Retinal pigment epithelial cell (primary cell): ENCODE measurements around the gene SLC30A4.

ENCODE experiments used
- DNase-seq: peaks from one replicate; pipeline ENCODE4 v3.0.0-alpha.2; 2010; ENCODE audit warnings: low read depth
- H3K4me3 ChIP-seq: 2 replicates; pipeline ENCODE4 v1.5.1; 2011; ENCODE audit warnings: mild to moderate bottlenecking, low read length, control low read depth, moderate library complexity
- TF ChIP-seq, protein P1 (sequence below): conservative IDR thresholded peaks from 2 replicates; pipeline ENCODE4 v1.5.1; 2011; ENCODE audit warnings: low read depth, low read length, control low read depth, inconsistent platforms

The SLC30A4 gene

DNA sequence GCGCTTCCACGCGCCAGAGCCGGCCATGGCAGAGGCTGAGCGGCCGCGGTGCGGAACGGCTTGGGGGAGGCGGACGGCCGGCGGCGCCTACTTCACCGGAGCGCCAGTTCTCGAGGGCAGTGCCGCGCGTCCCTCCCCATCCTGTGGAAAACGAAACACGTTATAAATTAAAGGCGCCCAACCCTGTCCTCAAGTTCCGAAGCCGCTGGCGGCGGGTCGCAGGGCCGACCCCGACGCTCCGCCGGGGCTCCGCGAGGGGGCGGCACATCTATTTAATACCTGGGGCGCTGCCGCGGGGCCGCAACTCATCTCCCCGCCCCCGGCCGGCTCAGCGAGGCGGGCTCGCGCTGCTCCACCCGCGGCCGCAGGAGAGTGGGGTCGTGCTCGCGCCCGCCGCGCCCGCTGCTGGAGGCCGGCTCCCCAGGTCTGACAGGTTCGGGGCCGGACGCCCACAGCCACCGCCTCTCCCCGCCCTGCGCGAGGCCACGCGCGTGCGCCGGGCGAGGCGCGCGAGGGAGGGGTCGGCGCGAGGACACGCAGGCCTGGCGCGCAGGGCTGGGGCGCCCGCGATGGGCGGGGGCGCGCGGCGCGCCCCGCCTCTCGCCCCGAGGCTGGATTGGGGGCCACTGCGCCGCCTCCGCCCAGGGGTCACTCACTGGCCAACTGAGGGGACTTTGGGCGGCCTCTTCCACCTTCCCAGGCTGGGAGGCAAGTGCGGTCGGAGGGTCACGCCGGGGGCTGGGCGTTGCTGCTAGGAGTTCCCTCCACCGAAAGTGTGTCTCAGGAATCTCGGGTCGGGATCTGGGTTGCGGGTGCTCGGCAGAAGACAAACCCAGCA is at the start of gene SLC30A4:
SLC30A4 (minus strand) TSS at position 428 of the 838 bp plus-strand sequence; CDS start at position 27, 401 bp downstream.
- DNase-seq, result no peak
- peak within 1 kb of the TSS; percentile 73 for H3K4me3 ChIP-seq
- TF ChIP-seq, protein P1, sequence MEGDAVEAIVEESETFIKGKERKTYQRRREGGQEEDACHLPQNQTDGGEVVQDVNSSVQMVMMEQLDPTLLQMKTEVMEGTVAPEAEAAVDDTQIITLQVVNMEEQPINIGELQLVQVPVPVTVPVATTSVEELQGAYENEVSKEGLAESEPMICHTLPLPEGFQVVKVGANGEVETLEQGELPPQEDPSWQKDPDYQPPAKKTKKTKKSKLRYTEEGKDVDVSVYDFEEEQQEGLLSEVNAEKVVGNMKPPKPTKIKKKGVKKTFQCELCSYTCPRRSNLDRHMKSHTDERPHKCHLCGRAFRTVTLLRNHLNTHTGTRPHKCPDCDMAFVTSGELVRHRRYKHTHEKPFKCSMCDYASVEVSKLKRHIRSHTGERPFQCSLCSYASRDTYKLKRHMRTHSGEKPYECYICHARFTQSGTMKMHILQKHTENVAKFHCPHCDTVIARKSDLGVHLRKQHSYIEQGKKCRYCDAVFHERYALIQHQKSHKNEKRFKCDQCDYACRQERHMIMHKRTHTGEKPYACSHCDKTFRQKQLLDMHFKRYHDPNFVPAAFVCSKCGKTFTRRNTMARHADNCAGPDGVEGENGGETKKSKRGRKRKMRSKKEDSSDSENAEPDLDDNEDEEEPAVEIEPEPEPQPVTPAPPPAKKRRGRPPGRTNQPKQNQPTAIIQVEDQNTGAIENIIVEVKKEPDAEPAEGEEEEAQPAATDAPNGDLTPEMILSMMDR, result peak; percentile 40

DNA sequence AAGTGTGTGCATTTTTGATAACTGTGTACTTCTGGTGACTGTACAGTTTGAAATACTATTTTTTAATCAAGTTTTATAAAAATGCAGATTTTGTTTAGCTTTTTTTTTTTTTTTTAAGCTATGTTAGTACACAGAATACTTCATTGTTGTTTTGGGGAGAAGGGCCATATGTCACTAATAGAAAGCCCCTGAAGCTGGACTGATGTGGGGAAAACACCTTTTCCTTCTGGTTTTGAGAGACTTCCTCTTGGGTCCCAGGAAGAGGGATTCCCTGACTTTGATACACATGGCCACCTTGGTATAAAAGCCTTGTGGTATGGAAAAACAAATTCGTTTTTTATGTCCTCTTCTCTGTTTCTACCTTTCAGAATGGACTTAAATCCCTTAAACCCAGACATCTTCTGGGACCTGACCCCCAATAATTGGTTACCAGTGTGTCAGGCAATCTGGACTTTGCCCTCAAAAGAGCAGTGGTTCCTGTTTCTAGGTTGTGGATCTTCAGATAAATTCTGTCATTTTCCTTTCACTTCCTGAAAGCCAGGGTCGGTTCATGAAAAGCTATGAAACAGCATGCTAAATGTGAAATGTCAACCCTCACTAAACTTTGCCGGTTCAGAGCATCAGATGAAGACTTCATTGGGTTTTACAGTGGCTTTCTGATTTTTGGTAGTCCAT is 33.5 kb upstream of the SLC30A4 start:
- no peak for DNase-seq
- H3K4me3 ChIP-seq, result no peak overlapping the region
- TF ChIP-seq, protein P1, result no peak

DNA sequence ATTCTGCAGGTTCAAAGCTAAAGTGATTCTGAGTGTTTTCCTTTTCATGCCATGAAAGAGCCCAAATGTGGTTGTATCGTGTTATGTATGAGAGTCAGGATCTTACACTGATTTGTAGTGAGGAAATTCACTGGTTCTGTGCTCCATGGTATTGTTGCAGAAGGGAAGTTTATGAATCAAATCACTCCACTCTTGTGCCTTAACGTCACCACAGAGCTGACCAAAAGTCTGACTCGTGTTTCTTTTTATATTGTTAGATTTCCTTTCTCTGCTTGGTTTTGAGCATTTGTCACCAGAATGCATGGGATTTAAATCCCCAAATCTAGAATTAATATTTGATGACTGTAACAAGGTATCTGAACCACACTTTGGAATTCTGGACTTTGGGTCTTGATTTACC is 29.1 kb upstream of the SLC30A4 start:
- H3K4me3 ChIP-seq, result no peak overlapping the region
- DNase-seq, result no peak
- TF ChIP-seq, protein P1, result no peak

DNA sequence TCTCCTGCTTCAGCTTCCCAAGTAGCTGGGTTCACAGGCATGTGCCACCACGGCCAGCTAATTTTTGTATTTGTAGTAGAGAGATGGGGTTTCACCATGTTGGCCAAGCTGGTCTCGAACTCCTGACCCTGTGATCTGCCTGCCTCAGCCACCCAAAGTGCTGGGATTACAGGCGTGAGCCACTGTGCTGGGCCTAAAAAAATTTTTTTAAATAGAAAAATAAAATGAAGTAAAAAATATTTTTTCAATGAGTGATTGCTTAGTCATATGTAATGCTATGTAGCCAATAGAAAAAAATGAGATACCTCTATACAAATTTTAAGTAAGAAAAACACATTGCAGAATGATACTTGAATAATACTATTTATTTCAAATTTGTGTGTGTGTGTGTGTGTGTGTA is 27.9 kb upstream of the SLC30A4 start:
- TF ChIP-seq, protein P1, result no peak
- DNase-seq, result no peak
- no peak overlapping the region for H3K4me3 ChIP-seq

- TF ChIP-seq, protein P1, result no peak
- DNase-seq, result no peak
- no peak overlapping the region for H3K4me3 ChIP-seq
Measured at GRCh38 chr15:45549541-45550220, 27.1 kb upstream of the SLC30A4 start.

DNA sequence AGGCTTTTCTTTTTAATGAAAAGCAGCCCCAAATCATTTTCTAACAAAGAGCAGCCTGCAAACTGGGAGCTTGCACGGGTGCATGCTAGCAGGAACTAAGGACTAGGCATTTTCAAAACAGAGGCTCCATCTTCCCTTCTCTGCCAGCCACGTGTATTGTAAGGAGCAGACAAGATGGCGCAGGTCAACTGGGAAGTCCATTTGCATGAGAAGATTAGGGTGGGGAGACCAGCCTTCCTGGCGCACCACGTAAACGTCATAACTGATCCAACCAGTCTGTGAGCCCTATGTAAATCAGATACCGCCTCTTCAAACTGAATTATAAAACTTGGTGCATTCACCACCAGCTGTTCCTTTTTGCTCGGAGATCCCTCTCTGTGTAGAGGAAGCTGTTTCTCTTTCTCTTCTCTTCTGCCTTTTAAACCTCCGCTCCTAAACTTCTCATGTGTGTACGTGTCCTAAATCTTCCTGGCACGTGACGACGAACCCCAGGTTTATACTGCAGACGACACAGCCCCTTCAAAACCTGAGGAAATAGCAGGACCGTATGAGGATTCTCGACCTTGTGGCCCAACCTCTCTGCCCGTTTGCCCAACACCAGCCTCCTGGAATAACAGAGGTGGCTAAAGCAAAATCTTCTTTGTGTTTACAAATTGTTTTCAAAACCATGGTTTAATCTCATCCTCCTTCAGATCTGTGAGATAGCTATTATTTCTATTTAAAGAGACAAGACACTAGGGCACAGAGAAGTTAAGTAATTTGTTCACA is 26.4 kb upstream of the SLC30A4 start:
- H3K4me3 ChIP-seq, result no peak overlapping the region
- DNase-seq, result no peak
- TF ChIP-seq, protein P1, result no peak
